ENCODE results near the gene CTSF. TPM values are rescaled to one million over a fixed set of nuclear protein-coding genes. Genes with fewer than 3 reads are reported as not detected.

The CTSF gene
- total RNA-seq, 1 experiment from 2014 or later, result 28.7 TPM

GRCh38 chr11:66539170-66539869 lies 29.1 kb downstream of the CTSF start:
- Histone ChIP-seq H3K36me3 (ENCODE audit: control insufficient read depth, insufficient read depth, low read length) (peaks cover 2% of the 10 kb centered on the region; the same call in 1 of the 2 replicates), H3K27me3 (ENCODE audit: control insufficient read depth, insufficient read depth, low read length) (no peaks in the 10 kb centered on the region), H3K27ac (ENCODE audit: low read length) (no peak overlapping the region), H3K4me1 (ENCODE audit: control insufficient read depth, insufficient read depth, low read length) (no peaks in the 10 kb centered on the region), H3K9me3 (ENCODE audit: control insufficient read depth, insufficient read depth, low read depth, low read length) (no peaks in the 10 kb centered on the region), H3K4me3 (ENCODE audit: low read depth in 2 of 2, low read length in 2 of 2) (no peak overlapping the region)
- TF ChIP-seq CTCF (IDR thresholded peaks at IDR 0.05) (no peak), SIN3A (IDR thresholded peaks at IDR 0.05; ENCODE audit: borderline replicate concordance, insufficient read depth, low read depth, low read length) (no peak), REST (IDR thresholded peaks at IDR 0.05; ENCODE audit: insufficient read depth in 1 of 2, low read depth in 2 of 2, low read length in 1 of 2) (no peak)
- ChIA-PET CTCF (no interaction called here), POLR2A (no interaction called here)
- ATAC-seq (peak; percentile 8; the same call in 1 of the 2 replicates), DNase-seq (ENCODE audit: low read depth, low spot score) (no peak)
- intact Hi-C loops (cut with micrococcal nuclease; ENCODE audit: unreplicated experiment), result no loop called here
- in situ Hi-C loops (cut with HindIII; ENCODE audit: low pct_unique_long_range_greater_than_20kb, low sequenced_read_pairs), result no loop called here
- BruUV-seq (replicated peaks), result no TSS peak

- DNase-seq (ENCODE audit: low read depth, low spot score) (no peak), ATAC-seq (no peak)
- TF ChIP-seq CTCF (IDR thresholded peaks at IDR 0.05) (no peak), SIN3A (IDR thresholded peaks at IDR 0.05; ENCODE audit: borderline replicate concordance, insufficient read depth, low read depth, low read length) (no peak), POLR2AphosphoS5 (IDR thresholded peaks at IDR 0.05; ENCODE audit: low read depth, low read length) (no peak), REST (IDR thresholded peaks at IDR 0.05; ENCODE audit: insufficient read depth in 1 of 2, low read depth in 2 of 2, low read length in 1 of 2) (no peak), TCF7L2 (IDR thresholded peaks at IDR 0.05; ENCODE audit: low read depth, low read length) (no peak)
- ChIA-PET POLR2A (no interaction called here), CTCF (no interaction called here)
- H3K36me3 ChIP-seq (ENCODE audit: control insufficient read depth, insufficient read depth, low read length), result no peaks in the 10 kb centered on the region
- no peak overlapping the region for H3K4me3 ChIP-seq (ENCODE audit: low read depth in 2 of 2, low read length in 2 of 2)
- no peaks in the 10 kb centered on the region for H3K9me3 ChIP-seq (ENCODE audit: control insufficient read depth, insufficient read depth, low read depth, low read length)
- in situ Hi-C loops (cut with HindIII; ENCODE audit: low pct_unique_long_range_greater_than_20kb, low sequenced_read_pairs), result no loop called here
- H3K4me1 ChIP-seq (ENCODE audit: control insufficient read depth, insufficient read depth, low read length), result no peaks in the 10 kb centered on the region
- H3K27ac ChIP-seq (ENCODE audit: low read length), result no peak overlapping the region
- no TSS peak for BruUV-seq (replicated peaks)
- H3K27me3 ChIP-seq (ENCODE audit: control insufficient read depth, insufficient read depth, low read length), result no peaks in the 10 kb centered on the region
- intact Hi-C loops (cut with micrococcal nuclease; ENCODE audit: unreplicated experiment), result no loop called here
Observed at GRCh38 chr11:66532784-66533183, 35.6 kb downstream of the CTSF start.

Measured in Panc1 (cell line).